Stimulated activated memory B cell treated with anti-CD40 and anti-IgM and Interleukin-4, amounts not matched to agents 10 μg/mL and 1 μg/mL and 100 μg/mL, for 72 hours (primary cell): ENCODE results near the gene PTPRN2.
"Not testable (repeated sequence)": the region's sequence is repeated elsewhere in the genome, so short reads cannot be mapped to it uniquely, and the experiment has no call there.

ENCODE experiments used
- ATAC-seq: fragments of 150-1000 bp; cut with Tn5 transposase; 2 replicates; pipeline ENCODE4 v1.10.0; 2021
- H3K27ac Mint-ChIP-seq: one replicate; pipeline ENCODE4 v1.8.0; 2022; ENCODE audit warnings: mild to moderate bottlenecking, mixed read lengths
- H3K27me3 Mint-ChIP-seq: one replicate; pipeline ENCODE4 v1.8.0; 2022; ENCODE audit warnings: mixed read lengths
- H3K36me3 Mint-ChIP-seq: one replicate; pipeline ENCODE4 v1.8.0; 2022; ENCODE audit warnings: mixed read lengths
- H3K4me1 Mint-ChIP-seq: one replicate; pipeline ENCODE4 v1.8.0; 2022; ENCODE audit warnings: mixed read lengths
- H3K4me3 Mint-ChIP-seq: one replicate; pipeline ENCODE4 v1.8.0; 2022; ENCODE audit warnings: mild to moderate bottlenecking, moderate library complexity, mixed read lengths
- H3K9me3 Mint-ChIP-seq: one replicate; pipeline ENCODE4 v1.8.0; 2022; ENCODE audit warnings: mixed read lengths

The PTPRN2 gene

DNA sequence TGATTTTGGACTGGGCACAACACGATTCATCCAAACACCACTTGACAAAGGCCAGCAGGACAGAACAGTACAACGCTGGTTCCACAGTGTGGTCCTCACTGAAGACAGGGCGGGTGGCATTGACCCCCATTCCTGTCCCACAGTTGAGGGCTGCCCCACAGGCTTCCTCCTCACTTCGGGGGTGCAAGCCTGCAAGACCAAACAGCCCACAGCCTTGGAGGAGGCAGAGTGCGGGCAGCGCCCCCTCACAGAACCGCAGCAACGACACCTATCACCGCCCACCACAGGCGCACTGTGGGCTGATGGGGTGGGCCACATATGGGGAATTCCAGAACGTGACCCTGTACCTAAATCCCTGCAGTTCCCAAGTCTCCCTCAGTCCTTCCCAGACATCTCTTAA, 70.6 kb downstream of the PTPRN2 start:
- Mint-ChIP-seq H3K4me1 (no peaks in the 10 kb centered on the region), H3K27me3 (peaks cover 30% of the 10 kb centered on the region), H3K9me3 (peaks cover 14% of the 10 kb centered on the region), H3K4me3 (no peak overlapping the region), H3K36me3 (no peaks in the 10 kb centered on the region), H3K27ac (no peak overlapping the region)
- no peak for ATAC-seq

DNA sequence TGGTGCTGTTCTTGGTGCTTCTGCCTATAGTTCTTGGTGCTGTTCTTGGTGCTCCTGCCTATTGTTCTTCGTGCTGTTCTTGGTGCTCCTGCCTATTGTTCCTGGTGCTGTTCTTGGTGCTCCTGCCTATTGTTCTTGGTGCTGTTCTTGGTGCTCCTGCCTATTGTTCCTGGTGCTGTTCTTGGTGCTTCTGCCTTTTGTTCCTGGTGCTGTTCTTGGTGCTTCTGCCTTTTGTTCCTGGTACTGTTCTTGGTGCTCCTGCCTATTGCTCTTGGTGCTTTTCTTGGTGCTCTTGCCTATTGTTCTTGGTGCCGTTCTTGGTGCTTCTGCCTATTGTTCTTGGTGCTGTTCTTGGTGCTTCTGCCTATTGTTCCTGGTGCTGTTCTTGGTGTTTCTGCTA, 71.1 kb downstream of the PTPRN2 start:
- H3K27ac Mint-ChIP-seq, result no peak overlapping the region
- H3K36me3 Mint-ChIP-seq, result no peaks in the 10 kb centered on the region
- peaks cover 30% of the 10 kb centered on the region for H3K27me3 Mint-ChIP-seq
- no peak for ATAC-seq
- no peak overlapping the region for H3K4me3 Mint-ChIP-seq
- H3K4me1 Mint-ChIP-seq, result no peaks in the 10 kb centered on the region
- peaks cover 17% of the 10 kb centered on the region for H3K9me3 Mint-ChIP-seq

DNA sequence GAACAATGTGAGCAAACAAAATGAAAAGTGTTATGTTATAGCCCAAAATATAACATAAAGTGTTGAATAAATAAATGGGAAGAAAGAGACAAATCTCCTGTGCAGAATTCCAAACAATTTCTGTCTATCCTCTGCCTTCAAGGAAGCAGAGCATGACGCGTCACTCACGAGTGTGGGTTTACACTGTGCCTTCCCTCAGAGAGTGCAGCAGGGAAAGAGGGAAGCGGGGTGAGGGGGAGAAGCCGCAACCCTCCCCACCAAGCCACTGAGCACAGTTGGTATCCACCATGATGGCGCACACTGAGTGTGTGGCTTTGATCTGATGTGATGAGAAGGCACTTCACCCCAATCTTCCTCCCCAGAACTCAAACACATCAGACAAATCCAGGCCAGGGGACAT, 74.8 kb downstream of the PTPRN2 start:
- peaks cover 23% of the 10 kb centered on the region for H3K27me3 Mint-ChIP-seq
- no peak overlapping the region for H3K27ac Mint-ChIP-seq
- no peaks in the 10 kb centered on the region for H3K36me3 Mint-ChIP-seq
- ATAC-seq, result no peak
- H3K4me1 Mint-ChIP-seq, result no peaks in the 10 kb centered on the region
- no peak overlapping the region for H3K4me3 Mint-ChIP-seq
- H3K9me3 Mint-ChIP-seq, result peaks cover 27% of the 10 kb centered on the region

DNA sequence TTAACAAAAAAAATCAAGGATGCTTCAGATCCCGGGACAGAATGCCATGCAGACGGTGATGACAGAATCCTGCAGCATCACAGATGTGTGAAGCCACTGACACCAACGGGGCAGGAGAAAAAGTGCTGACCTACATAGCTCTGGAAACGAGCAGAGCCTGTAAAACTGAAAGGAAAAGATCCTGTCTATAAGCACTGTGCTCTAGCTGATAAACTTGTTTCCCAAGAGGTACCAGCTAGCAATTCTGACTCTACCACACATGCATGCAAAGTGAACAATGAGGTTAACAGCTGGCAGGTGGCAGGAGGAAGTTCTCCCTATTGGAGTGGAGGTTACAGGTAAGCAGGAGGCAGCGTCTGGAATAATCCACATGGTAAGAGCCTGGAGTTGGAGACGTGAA, 75.6 kb downstream of the PTPRN2 start:
- no peak overlapping the region for H3K4me3 Mint-ChIP-seq
- no peak overlapping the region for H3K27ac Mint-ChIP-seq
- ATAC-seq, result no peak
- H3K4me1 Mint-ChIP-seq, result no peaks in the 10 kb centered on the region
- no peaks in the 10 kb centered on the region for H3K36me3 Mint-ChIP-seq
- H3K9me3 Mint-ChIP-seq, result peaks cover 27% of the 10 kb centered on the region
- H3K27me3 Mint-ChIP-seq, result peaks cover 14% of the 10 kb centered on the region

DNA sequence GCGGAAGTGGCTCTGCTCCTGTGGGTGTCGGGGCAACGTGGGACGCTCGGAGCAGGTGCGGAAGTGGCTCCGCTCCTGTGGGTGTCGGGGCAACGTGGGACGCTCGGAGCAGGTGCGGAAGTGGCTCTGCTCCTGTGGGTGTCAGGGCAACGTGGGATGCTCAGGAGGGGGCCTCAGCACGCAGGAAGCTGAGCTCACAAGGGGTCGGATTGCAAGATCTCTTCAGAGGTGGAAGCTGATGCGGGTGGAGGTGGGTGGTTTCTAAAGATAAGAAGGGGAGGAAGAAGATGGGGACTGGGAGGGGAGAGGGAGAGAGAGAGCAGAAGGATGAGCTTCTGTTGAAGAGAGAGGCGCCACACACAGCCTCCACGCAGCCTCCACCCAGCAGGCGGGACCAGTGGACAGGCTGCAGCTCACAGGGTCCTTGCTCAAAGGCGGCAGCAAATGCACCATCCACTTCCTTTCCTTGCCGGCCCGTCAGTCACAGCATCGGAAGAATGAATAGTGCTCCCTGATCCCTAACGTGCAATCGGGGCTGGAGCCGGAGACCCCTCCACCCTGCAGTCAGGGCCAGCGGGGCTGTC, 78.7 kb downstream of the PTPRN2 start:
- H3K36me3 Mint-ChIP-seq, result no peaks in the 10 kb centered on the region
- ATAC-seq, result no peak
- no peaks in the 10 kb centered on the region for H3K4me1 Mint-ChIP-seq
- peaks cover 24% of the 10 kb centered on the region for H3K9me3 Mint-ChIP-seq
- H3K4me3 Mint-ChIP-seq, result no peak overlapping the region
- no peaks in the 10 kb centered on the region for H3K27me3 Mint-ChIP-seq
- no peak overlapping the region for H3K27ac Mint-ChIP-seq

DNA sequence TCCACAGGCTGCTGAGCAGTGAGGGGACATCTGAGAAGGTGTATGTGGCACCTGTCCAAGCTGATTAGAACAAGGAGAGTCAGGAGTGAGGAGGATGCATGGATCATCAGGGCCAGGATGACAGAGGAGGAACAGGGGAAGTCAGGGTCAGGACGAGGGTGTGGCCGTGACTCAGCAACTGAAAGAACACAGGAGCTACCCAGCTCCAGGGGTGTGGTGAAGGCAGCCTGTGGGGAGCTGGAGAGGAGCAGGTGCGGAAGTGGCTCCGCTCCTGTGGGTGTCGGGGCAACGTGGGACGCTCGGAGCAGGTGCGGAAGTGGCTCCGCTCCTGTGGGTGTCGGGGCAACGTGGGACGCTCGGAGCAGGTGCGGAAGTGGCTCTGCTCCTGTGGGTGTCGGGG, 79.3 kb downstream of the PTPRN2 start:
- not testable (repeated sequence) for H3K4me1 Mint-ChIP-seq, H3K27me3 Mint-ChIP-seq, H3K27ac Mint-ChIP-seq, H3K36me3 Mint-ChIP-seq, ATAC-seq, H3K4me3 Mint-ChIP-seq
- peaks cover 24% of the 10 kb centered on the region for H3K9me3 Mint-ChIP-seq

DNA sequence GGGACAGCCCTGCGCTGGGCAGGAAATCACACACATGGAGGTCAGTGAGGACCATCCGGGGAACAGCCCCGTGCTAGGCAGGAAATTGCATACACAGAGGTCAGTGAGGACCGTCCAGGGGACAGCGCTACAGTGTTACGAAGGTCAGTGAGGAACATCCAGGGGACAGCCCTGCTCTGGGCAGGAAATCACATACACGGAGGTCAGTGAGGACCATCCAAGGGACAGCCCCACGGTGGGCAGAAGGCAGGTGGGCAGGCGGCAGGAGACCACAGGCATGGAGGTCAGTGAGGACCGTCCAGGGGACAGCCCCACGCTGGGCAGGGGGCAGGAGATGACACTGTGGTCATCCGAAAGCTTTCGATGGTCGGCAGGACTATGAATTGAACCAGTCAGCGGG, 79.7 kb downstream of the PTPRN2 start:
- H3K4me1 Mint-ChIP-seq, result no peaks in the 10 kb centered on the region
- H3K36me3 Mint-ChIP-seq, result no peaks in the 10 kb centered on the region
- H3K27me3 Mint-ChIP-seq, result peaks cover 8% of the 10 kb centered on the region
- no peak overlapping the region for H3K27ac Mint-ChIP-seq
- H3K9me3 Mint-ChIP-seq, result peaks cover 22% of the 10 kb centered on the region
- H3K4me3 Mint-ChIP-seq, result no peak overlapping the region
- no peak for ATAC-seq

DNA sequence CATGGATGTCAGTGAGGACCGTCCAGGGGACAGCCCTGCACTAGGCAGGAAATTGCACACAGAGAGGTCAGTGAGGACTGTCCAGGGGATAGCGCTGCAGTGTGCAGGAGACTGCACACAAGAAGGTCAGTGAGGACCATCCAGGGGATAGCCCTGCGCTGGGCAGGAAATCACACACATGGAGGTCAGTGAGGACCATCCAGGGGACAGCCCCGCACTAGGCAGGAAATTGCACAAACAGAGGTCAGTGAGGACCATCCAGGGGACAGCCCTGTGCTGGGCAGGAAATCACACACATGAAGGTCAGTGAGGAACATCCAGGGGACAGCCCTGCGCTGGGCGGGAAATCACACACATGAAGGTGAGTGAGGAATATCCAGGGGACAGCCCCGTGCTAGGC, 80.4 kb downstream of the PTPRN2 start:
- not testable (repeated sequence) for H3K4me3 Mint-ChIP-seq, H3K36me3 Mint-ChIP-seq, ATAC-seq, H3K4me1 Mint-ChIP-seq, H3K27ac Mint-ChIP-seq
- H3K9me3 Mint-ChIP-seq, result peaks cover 15% of the 10 kb centered on the region
- H3K27me3 Mint-ChIP-seq, result peaks cover 12% of the 10 kb centered on the region

DNA sequence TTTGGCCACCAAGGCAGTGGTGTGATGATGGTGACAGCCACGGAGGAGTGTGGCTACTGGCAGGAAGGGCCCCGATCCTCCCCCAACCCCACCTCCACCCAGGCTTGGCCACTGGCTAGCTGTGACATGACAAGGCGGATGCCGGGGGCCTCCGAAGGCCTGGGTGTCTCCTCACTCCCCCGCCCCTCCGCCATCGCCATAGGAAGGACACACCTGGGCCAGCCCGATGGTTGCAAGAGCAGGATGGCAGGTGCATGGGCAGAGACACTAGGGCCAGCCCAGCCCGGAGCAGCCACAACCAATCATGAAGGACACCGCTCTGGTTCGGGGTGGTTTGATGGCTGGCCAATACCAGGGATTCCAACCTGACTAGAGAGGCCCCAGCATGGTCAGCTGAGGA, 81.0 kb downstream of the PTPRN2 start:
- no peak for ATAC-seq
- no peak overlapping the region for H3K27ac Mint-ChIP-seq
- H3K27me3 Mint-ChIP-seq, result peaks cover 18% of the 10 kb centered on the region
- H3K36me3 Mint-ChIP-seq, result no peaks in the 10 kb centered on the region
- no peaks in the 10 kb centered on the region for H3K4me1 Mint-ChIP-seq
- H3K4me3 Mint-ChIP-seq, result no peak overlapping the region
- peaks cover 11% of the 10 kb centered on the region for H3K9me3 Mint-ChIP-seq

DNA sequence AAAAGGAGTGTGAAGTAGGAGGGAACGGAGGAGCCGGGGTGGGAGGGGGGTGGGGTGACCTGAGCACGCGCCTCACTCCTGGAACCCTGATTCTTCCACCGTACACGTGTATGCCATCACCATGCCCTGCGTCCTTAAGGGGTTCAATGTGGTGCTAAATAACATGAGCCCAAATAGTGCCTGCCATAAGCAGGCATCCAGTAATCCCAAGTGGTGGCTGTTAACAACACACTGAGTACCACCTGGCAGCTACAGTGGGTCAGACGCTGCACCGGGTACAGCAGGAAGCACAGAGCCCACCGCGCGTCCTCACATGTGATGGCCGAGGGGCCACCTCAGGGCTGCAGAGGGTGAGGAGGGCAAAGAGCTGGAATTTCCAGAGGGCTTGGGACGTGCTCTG, 81.9 kb downstream of the PTPRN2 start:
- H3K27me3 Mint-ChIP-seq, result peaks cover 24% of the 10 kb centered on the region
- no peaks in the 10 kb centered on the region for H3K36me3 Mint-ChIP-seq
- no peak for ATAC-seq
- no peak overlapping the region for H3K4me3 Mint-ChIP-seq
- H3K9me3 Mint-ChIP-seq, result peaks cover 7% of the 10 kb centered on the region
- no peaks in the 10 kb centered on the region for H3K4me1 Mint-ChIP-seq
- no peak overlapping the region for H3K27ac Mint-ChIP-seq

DNA sequence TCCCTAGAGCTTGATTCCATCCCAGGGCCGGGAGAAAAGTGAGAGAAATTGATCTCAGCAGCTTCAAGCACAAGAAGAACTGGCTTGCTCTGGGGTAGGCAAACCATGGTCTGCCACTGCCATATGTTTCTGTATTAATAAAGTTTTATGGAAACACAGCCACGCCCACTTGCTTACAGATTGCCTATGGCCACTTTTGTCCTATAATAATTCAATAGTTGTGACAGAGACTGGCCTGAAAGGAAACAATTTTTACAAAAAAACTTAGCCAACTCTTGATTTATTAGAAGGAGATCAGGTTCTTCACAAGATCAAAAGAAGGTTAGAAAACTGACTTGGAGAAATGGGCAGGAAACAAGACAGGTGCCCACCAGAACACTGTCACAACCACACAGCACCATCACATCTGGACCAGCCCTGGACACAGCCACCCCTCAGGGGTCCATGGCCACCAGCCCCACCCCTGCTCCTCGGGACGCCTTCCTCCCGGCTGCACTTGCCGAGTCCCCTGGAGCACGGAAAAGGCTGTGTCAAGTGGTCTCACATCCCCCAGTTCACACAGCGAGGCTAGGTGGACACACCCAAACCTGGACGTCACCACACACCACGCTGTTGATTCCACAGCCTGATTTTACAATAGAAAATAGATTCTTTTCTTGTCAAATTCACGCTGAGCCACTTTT, 85.4 kb downstream of the PTPRN2 start:
- H3K27me3 Mint-ChIP-seq, result peaks cover 39% of the 10 kb centered on the region
- H3K36me3 Mint-ChIP-seq, result no peaks in the 10 kb centered on the region
- H3K9me3 Mint-ChIP-seq, result no peaks in the 10 kb centered on the region
- H3K4me3 Mint-ChIP-seq, result no peak overlapping the region
- H3K4me1 Mint-ChIP-seq, result no peaks in the 10 kb centered on the region
- no peak for ATAC-seq
- no peak overlapping the region for H3K27ac Mint-ChIP-seq

DNA sequence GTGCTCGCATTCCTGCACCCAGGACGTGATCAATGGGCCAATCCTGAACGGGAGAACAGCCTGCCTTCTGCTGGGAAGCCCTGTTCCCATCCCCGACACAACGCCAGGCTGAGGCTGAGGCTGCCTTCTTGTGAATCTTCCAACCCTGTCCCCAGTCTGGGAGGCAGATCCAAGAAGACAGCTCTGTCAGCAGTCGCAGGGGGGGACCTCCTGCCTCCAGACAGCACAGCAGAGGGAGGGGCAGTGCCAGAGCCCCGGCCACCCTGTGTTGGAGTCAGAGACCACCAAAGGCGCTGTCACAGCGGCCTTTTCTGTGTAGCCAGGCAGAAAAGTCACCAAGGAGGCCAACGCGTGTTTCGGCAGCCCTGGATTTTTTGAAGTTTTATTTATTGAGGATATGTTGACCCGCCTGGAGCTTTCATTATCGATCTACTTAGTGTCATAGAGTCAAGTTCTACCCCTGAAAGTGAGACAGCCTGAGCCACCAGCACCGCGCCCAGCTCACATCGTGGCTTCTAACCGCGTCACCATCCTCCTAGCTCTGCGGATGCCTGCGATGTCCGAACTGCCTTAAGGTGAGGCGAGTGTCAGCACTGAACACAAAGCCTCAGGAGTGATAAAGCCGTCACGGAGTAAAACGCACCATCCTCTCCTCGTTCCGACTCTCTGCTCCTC, 86.1 kb downstream of the PTPRN2 start:
- H3K9me3 Mint-ChIP-seq, result no peaks in the 10 kb centered on the region
- no peak for ATAC-seq
- no peaks in the 10 kb centered on the region for H3K4me1 Mint-ChIP-seq
- H3K27me3 Mint-ChIP-seq, result peaks cover 42% of the 10 kb centered on the region
- no peak overlapping the region for H3K4me3 Mint-ChIP-seq
- no peak overlapping the region for H3K27ac Mint-ChIP-seq
- no peaks in the 10 kb centered on the region for H3K36me3 Mint-ChIP-seq

DNA sequence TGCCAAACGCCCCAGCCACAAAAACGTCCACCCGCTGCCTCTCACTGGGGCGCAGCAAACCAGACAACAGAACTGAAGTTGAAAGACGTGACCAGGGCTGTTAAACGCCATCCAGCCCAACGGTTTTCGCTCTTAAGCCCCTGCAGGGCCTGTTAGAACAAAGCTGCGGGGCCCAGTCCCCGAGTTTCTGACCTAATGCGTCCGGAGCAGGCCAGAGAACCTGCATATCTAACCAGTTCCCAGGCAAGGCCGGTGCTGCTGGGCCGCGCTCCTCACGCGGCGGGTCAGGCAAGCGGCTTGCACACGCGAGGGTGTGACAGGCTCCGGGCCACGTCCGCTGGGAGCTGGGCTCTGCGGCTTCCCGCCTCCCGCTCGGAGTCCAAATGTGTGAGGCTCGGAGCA, 87.0 kb downstream of the PTPRN2 start:
- peaks cover 42% of the 10 kb centered on the region for H3K27me3 Mint-ChIP-seq
- H3K4me3 Mint-ChIP-seq, result no peak overlapping the region
- no peak for ATAC-seq
- H3K36me3 Mint-ChIP-seq, result no peaks in the 10 kb centered on the region
- peaks cover 3% of the 10 kb centered on the region for H3K4me1 Mint-ChIP-seq
- H3K9me3 Mint-ChIP-seq, result no peaks in the 10 kb centered on the region
- no peak overlapping the region for H3K27ac Mint-ChIP-seq

DNA sequence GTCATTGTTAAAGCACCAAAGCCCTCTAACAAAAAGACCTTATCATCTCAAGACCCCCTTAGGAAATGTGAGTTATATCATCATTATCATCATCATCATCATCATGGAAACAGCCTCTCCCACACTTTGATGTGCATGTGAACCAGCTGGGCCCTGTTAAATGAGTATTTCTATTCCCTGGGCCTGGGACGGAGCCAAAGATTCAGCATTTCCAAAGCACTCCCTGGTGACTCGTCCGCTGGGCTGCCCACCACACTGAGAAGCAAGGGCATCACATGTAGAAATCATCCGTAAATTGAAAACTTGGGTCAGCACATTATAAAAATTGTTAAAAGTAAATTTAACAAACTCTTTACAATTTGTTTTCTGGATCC, 88.6 kb downstream of the PTPRN2 start:
- no peak for ATAC-seq
- H3K9me3 Mint-ChIP-seq, result no peaks in the 10 kb centered on the region
- H3K27me3 Mint-ChIP-seq, result peaks cover 42% of the 10 kb centered on the region
- no peak overlapping the region for H3K4me3 Mint-ChIP-seq
- H3K36me3 Mint-ChIP-seq, result no peaks in the 10 kb centered on the region
- no peak overlapping the region for H3K27ac Mint-ChIP-seq
- H3K4me1 Mint-ChIP-seq, result peaks cover 6% of the 10 kb centered on the region

DNA sequence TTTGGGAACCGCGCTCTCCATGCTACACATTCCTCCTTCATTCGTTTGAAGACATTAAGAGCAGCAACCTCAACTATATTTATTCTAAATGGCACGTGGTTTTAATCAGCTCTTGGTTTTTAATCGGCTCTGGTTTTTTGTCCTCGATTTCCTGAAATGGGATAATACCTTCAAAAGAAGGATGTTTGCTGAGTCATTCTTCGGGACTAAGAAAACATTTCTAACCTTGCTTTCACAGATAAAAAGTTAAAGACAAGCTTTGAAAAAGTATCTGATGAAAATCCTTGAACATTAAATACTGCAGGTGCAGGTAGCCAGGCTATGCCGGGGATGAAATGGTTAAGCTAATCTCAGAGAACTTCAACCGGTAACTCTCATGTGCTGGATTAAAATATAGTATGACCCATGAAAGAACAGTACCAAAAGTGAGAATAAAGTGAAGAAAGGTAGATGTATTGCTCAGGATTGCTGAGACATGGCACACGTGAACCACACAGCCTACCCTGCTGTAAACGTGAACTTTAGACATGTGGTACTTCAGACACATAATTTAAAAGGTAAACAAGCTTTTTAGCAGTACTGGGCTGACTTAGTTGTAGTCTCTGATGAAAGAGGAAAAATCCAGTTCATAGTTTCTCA, 89.1 kb downstream of the PTPRN2 start:
- Mint-ChIP-seq H3K27me3 (peaks cover 41% of the 10 kb centered on the region), H3K27ac (no peak overlapping the region), H3K36me3 (no peaks in the 10 kb centered on the region), H3K4me1 (peaks cover 6% of the 10 kb centered on the region), H3K4me3 (no peak overlapping the region), H3K9me3 (no peaks in the 10 kb centered on the region)
- ATAC-seq, result no peak

DNA sequence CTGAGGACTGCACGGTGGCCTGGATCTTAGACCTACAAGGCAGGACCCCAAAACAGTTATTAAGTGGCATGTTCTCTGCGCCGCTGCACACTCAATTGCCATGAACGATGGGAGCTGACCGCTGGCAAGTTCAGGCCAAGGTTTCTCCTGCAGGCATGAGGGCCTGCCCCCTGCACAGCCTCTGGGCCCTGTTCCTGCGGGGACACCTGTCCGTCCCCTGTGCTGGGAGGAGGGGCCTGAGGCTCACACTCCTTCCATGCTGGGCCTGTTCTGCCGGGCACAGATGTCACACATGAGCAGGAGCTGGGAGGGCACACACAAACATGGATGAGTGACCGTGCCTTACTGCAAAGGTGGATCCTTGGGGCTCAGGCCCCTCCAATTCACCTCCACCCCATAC, 90.0 kb downstream of the PTPRN2 start:
- H3K36me3 Mint-ChIP-seq, result no peaks in the 10 kb centered on the region
- ATAC-seq, result no peak
- H3K4me3 Mint-ChIP-seq, result no peak overlapping the region
- H3K27me3 Mint-ChIP-seq, result peaks cover 33% of the 10 kb centered on the region
- H3K27ac Mint-ChIP-seq, result no peak overlapping the region
- H3K9me3 Mint-ChIP-seq, result no peaks in the 10 kb centered on the region
- peaks cover 6% of the 10 kb centered on the region for H3K4me1 Mint-ChIP-seq
